NCI-H82 treated with DMSO at 0.1 percent for 48 hours (cell line): ENCODE measurements around the gene EVL.

Experiments used
- DNase-seq: peaks from one replicate; lab custom pipeline; 2025; ENCODE audit not compliant: unreplicated experiment; lab: John Stamatoyannopoulos, UW

The EVL gene

DNA sequence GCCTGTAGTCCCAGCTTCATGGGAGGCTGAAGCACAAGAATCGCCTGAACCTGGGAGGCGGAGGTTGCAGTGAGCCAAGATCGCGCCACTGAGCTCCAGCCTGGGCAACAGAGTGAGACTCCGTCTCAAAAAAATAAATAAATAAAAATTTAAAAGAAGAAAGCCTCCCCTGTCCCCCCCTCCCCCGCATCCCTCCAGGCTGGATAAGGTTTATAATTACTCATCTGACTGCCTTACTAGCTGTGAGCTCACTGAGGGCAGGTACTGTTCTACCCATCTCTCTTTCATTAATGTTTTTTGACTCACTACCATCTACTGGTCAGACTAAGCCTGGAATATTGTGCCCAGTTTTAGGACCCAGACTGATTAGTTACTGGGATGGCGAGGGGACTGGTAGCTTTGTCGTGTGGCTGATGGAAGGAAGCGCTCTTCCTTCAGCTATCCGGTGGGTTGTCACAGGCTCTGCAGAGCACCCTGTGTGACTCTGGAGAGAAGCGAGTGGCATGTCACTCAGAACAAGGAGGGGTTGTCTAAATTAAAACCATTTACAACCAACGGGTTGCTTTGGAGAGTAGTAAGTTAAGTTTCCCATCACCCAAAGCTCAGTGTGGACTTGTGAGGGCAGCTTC is 16.9 kb downstream of the EVL start:
- no peak for DNase-seq

DNA sequence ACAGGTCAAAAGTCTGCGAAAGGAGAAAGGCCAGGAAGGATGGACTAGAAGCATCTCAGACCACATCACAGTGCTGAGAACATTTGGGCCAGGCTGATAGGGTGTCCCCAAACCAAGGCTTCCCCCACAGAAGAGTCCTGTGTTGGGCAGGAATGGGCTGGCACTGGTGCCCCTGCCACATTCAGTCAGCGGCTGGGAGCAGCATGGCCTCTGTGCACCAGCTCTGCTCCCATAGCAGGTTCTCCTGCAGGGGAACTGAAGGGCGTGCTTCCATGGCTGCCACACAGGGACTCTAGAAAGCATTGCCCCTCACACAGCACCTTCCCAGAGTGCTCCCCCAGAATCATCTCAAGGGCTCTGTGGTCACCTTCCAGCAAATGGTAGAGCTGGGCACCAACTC is 17.5 kb downstream of the EVL start:
- DNase-seq: no peak

GRCh38 chr14:100083706-100084105 is 18.5 kb downstream of the EVL start:
- no peak for DNase-seq

DNA sequence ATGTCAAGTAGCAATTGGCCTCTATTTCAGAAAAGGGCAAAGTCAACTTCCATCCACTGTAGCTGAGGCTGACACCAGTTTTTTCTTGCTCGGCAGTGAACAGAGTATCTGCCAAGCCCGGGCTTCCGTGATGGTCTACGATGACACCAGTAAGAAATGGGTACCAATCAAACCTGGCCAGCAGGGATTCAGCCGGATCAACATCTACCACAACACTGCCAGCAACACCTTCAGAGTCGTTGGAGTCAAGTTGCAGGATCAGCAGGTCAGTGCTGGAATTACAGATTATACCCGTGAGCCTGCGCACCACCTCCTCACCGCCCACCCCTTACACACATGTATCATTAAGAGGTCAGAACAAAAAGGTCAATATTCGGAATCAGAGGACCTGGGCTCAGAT is 19.4 kb downstream of the EVL start:
- DNase-seq: no peak

DNA sequence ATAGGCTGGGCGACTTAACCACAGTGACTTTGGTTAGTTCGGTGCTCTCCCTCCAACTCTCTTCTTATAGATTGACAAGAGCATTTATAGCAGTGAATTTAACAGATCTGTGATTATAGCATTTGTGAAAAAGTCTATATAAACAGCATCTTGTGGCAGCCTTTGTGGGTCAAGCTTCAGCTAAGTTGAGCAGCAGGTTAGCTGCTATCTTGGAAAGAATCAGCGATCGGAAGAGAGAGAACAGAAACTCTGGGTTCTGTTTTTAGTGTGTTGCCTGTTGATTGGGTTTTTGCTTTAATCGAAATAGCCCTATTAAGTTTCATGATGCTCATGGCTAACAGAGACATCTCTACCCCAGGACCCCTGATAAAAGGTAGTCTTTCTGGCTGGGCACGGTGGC is 20.2 kb downstream of the EVL start:
- no peak for DNase-seq

- no peak for DNase-seq
These were observed 21.1 kb downstream of the EVL start for GRCh38 chr14:100086361-100086760.

DNA sequence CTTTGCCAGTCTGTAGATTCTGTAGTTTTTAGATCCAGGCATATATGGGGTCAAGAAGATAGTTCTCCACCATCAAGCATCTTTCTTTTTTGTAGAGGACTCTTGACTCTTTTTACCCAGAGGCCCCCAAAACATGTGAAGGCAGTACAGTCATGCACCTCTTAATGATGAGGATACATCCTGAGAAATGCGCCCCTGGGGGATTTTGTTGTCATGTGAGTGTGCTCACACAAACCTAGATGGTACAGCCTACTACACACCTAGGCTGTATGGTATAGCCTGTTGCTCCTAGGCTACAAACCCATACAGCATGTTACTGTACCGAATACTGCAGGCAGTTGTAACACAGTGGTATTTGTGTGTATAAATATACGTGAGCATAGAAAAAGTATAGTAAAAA is 23.0 kb downstream of the EVL start:
- no peak for DNase-seq

DNA sequence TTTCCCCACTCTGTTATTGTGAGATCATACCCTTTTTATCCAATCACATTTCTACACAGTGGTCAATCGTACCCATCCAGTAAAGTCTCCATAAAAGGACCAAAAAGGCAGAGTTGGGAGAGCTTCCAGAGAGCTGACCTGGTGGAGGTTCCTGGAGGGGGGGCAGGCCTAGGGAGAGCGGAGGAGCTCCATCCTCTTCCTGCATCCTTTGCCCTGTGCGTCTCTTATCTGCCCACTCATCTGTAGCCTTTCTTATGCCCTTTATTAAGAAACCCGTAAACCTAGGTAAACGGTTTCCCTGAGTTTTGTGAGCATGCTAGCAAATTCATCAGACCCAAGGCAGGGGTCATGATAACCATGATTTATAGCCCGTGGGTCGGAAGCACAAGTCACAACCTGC is 26.2 kb downstream of the EVL start:
- DNase-seq: no peak

DNA sequence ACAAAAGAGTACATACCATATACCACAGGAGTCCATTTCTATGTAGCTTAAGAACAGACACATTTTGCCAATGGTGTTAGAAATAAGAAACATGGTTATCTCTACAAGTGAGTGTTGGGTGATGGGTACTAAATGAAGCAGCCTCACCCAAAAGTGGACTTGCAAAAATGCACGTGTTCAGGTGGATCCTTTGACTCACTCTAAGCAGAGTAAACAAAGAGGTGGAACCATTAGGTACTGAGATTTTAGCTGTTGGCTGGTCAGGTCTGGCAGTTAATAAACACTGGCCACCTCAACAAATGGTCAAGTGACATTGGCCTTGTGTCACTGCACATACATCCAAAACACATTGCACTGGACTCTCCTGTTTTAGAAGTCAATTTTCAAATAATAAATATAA is 27.6 kb downstream of the EVL start:
- no peak for DNase-seq

DNA sequence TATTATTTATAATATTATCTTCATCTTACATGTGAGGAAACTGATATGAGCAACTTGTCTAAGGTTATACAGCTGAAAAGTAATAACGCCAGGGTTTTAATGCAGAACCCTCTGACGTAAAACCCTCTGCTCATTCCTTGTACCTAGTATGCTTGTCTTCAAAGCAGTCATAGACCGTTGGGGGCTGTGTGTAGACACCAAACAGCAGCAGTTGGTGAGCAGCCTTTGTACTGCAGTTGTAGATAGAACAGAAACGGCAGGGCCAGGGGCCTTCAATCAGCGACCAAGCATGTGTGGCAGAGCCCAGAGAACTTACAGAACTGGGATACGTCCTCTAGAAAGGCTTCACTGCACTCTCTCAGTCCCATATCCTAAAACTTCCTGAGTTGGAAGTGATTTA is 28.1 kb downstream of the EVL start:
- DNase-seq: no peak

GRCh38 chr14:100096656-100097055 is 31.4 kb downstream of the EVL start:
- DNase-seq: no peak

DNA sequence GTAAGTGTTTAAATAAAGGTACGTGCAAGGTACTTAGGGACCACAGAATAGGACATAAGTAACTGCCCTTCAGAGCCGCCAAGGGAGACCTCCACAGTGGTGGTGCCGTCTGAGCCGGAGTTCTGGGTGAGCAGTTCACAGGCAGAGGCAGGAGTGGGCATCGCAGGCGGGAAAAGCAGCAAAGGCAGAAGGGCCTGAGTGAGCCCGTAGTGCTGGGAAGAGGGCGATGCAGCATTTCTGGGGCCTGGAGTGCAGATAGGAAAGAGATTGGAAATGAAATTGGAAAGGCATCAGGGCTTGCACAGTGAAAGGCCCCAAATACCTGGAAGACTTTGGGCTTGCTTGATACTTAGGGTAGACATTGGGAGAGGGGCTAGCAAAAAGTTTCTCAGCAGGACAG is 32.9 kb downstream of the EVL start:
- DNase-seq: no peak

- no peak for DNase-seq
These were observed 34.9 kb downstream of the EVL start for GRCh38 chr14:100100032-100100703.

- no peak for DNase-seq
These were observed 37.0 kb downstream of the EVL start for GRCh38 chr14:100102156-100102785.

- DNase-seq: no peak
These were observed 38.2 kb downstream of the EVL start for GRCh38 chr14:100103250-100104005.

DNA sequence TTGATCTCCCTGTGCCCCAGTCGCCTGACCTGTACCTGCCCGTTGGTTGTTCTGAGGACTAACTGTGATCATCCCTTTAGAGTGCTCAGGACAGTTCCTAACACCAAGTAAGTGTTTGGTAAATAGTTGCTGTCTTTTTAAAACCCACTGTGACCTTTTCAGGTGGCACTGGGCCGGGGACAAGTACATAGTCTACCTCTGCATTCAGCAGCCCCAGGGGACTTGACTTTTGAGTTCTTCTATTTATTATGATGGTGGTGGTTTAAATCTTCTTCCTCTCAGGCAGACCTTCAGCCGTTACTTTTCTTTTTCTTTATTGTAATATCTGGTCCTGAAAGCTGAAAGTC is 38.8 kb downstream of the EVL start:
- no peak for DNase-seq

GRCh38 chr14:100104523-100105300 is 39.5 kb downstream of the EVL start:
- DNase-seq: no peak

DNA sequence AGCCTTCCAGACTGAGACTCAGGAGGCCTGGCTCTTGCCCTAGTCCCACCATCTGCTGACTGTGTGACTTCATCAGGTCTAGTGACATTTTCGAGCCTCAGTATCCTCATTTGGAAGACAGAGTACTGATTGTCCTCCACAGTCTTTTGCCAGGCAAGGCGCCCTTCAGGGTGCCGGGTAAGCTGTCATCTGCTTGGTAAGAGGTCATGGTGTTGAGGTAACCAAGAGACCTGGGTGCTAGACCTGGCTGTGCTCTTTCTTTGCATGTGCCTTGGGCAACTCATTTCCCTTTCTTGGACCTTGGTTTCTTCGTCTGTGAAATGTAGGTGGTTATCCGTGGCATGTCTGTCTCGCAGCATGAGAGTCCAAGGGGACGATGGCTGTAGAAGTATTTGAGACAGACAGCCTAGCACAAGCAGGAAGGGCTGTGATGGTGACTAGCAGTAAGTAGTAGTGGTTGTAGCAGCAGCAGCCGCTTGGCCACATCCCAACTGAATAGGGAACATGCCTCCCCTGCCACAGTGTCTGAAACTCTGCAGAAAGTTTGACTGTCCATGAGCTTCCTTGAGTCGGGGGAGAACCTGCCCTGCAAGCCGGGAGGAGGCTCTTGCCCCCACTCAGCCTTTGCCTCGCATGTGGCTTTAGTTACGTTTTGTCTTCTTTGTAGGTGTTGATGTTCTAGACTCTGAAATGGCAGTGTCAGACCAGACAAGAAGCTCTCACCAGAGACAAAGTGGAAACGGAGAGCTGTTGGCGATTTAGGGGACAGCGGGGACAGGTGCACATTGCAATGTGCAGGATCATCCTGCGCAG is 40.3 kb downstream of the EVL start:
- DNase-seq: no peak

GRCh38 chr14:100106250-100107112 is 41.3 kb downstream of the EVL start:
- no peak for DNase-seq
